ENCODE measurements around the gene PLA2G4E.

PLA2G4E gene

DNA sequence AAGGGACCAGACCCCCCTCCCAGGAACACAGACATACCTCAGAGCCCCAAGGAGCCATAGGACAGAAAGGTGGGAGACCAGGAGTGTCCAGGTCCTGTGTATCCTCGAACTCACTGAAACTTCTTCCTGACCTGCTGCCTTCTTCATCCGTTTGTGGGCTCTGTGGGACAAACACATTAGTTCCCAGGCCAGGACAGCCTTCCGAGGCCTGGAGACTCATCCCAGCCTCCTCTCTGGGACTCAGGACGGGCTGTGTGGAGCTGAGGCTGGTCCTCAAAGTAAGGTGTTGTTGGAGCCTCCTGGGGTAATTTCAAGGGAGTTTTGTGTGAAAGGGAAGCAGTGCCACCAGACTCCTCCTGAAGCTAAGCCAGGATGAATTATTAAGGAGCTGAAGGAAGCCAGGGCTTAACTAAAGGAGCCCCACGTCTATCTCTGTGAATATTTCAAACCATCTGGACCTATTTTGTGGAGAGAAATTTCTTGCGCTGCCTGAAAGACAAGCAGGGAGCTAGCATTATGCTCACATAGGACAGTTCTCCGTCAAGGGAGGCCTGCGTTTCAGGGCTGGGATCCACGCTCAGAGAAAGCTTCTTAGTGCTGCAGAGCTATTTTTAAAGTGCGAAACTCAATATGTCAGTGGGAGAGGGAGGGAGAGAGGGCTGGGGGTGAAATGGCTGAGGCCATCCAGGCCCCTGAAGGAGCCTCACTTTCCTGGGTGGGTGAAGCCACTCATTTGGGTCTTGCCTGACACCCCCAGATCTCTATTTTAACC lies 29.8 kb upstream of the PLA2G4E start:
- no peak for DNase-seq (ENCODE audit: low spot score)

DNA sequence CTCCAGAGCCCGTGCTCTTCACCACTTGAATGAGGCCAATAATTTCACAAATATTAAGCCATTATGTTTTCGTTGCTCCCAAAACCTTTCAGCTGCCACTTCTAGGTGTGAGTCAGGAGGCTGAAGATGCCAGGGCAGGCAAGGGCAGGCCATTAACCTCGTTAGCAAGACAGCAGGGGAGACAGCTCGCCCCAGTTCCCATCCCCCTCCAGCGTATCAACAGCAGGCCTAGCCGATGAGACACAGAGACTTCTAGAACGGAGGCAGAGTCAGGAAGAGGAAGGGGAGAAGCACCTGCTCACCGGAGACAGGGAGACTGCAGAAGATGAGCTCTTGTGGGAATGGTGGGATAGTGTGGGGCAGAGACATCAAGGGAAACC lies 28.0 kb upstream of the PLA2G4E start:
- DNase-seq (ENCODE audit: low spot score) = no peak

DNA sequence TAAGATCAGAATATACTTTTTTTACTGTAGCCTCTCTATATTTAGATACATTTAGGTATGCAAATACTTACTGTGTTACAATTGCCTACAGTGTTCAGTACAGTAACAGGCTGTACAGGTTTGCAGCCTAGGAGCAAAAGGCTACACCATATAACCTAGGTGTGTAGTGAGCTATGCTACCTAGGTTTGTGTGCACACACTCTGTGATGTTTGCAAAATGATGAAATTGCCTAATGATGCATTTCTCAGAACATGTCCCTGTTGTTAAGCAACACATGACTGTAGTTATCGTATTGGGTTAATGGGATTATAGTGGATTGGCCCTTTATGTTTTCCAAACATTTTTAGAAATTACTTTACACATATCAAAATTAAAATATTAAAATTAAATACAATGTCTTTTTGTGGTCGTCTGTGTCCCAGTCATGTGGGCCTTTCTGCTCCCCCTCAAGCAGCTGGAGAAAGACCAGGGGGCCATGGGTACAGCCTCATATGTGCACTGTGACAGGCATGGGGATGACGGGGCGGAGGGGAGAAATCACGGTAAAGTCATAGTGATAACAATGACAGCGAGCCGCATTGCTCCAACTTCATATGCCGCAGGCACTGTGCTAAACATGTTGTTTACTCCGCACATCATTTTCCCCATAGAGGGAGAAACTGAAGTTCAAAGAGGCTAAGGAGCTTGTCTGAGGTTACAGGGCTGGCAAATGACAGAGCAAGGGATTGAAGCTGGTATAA lies 27.4 kb upstream of the PLA2G4E start:
- no peak for DNase-seq (ENCODE audit: low spot score)

DNA sequence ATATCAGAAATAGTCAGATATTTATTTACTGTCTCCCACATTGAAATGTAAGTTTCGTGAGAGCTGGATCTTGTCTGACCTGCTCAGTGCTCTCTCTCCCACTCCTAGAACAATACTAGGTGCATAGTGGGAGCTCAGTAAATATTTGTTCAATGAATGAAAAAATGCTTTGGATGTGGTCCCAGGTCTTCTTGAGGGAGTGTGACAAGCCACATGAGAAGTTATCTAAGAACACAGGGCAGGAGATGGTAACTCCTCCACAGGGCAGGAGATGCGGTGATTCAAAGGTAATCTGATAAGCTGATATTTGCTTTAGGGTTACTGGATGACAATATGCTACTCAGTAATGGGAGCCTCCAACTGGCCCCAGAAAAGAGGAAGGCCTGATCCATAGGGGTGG lies 25.8 kb upstream of the PLA2G4E start:
- no peak for DNase-seq (ENCODE audit: low spot score)

DNA sequence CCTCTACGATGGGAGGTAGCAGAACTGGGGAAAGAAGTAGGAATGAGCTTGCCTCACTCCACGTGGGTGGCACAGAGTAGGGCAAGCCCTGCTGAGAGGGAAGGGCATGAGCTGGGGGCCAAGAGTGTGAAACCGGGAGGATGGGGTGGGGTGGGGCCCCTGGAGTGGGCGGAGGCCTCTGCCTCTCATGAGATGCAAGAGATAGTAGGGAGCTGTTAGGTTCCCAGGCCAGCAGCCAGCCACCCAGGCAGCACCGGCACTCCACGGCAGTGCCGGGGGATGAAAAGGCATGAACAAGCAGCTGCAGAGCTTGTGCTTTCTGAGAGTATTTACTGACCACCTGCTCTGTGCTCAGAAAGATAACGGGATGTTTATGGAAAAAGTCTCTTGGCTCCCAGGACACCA lies 24.4 kb upstream of the PLA2G4E start:
- no peak for DNase-seq (ENCODE audit: low spot score)

DNA sequence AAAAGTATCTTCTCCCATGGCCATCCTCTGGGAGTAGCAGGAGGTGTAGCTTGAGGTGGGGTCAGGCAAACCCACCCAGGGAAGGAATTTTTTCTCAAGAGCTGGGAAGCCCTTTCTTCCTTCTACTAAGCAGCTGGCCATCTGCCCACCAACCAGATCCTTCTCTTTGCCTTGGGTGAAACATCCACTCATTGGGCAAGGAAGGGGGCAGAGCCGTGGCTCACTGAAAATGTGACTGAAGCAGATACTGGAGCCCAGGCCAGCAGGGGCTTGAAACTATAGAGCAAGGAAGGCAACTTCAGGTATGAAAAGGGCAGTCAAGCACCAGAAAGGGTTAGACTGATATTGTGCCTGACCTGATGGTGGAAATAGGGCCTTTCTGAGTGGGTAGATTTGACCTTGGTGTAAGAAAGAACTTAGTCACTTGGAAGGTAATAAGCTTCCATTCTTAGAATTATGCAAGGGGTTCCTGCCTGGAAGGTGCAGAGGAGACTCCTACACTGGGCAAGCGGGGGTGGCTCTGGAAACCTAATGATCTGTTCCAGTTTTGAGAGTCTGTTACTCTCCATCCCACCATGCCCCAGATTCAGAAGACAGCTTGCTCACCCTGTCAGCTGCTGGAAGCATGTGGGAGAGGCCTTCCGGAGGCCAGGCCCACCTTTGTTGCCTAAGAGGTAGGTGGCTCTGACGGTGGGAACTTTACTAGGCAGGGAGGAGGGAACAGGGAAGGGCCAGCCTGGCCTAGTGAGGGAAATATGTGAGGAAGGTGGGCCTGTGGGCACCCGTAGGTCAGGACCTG lies 22.0 kb upstream of the PLA2G4E start:
- no peak for DNase-seq (ENCODE audit: low spot score)

DNA sequence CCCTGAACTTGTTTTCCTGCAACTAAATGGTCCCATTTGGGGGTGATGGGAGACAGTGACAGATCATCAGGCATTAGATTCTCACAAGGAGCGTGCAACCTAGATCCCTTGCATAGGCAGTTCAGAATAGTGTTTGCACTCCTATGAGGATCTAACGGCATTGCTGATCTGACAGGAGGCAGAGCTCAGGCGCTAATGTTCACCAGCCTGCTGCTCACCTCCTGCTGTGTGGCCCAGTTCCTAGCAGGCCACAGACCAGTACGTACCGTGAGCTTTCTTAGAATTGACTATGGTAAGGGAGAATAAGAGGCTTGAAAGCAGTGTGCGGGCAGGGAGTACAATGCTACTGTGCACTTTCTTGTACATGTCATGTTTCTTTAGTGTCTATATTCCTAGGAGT lies 17.6 kb upstream of the PLA2G4E start:
- DNase-seq (ENCODE audit: low spot score) = no peak

DNA sequence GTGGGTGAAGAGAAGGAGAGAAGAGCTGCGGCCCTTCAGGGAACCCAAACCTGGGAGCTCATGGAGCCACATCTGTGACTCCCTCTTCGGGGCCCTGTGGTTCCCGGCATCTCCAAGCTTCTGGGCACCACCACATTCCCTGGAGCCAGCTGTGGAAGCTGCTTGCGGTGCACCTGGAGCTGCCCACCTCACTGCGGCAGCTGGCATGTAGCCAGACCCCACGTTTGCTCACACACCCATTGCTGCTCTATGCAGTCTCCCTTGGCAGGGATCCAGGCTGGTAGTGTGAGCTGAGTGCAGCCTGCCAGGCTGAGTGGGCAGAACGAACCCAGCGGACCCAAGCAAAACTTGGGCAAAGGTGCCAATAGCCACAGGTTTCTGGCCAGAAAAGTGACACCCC lies 16.8 kb upstream of the PLA2G4E start:
- no peak for DNase-seq (ENCODE audit: low spot score)

DNA sequence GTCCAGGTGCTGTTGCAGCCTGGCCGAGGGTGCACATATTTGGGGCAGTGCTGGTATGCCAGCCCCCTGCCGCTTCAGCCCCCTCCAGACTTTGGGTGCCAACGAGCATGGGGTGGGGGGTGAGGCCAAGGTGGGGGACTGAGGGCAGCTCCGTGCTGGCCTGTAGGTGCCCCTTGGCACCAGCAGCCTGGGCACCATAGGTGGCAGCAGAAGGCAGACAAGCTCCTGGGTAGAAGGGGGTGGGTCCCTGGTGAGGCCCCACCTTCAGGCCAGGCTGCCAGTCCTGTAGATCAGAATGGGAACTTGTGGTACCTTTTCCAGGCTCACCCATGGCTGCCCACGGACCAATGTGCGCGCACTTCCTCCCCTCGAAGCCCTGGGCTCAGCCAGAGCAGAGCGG lies 16.1 kb upstream of the PLA2G4E start:
- no peak for DNase-seq (ENCODE audit: low spot score)

DNA sequence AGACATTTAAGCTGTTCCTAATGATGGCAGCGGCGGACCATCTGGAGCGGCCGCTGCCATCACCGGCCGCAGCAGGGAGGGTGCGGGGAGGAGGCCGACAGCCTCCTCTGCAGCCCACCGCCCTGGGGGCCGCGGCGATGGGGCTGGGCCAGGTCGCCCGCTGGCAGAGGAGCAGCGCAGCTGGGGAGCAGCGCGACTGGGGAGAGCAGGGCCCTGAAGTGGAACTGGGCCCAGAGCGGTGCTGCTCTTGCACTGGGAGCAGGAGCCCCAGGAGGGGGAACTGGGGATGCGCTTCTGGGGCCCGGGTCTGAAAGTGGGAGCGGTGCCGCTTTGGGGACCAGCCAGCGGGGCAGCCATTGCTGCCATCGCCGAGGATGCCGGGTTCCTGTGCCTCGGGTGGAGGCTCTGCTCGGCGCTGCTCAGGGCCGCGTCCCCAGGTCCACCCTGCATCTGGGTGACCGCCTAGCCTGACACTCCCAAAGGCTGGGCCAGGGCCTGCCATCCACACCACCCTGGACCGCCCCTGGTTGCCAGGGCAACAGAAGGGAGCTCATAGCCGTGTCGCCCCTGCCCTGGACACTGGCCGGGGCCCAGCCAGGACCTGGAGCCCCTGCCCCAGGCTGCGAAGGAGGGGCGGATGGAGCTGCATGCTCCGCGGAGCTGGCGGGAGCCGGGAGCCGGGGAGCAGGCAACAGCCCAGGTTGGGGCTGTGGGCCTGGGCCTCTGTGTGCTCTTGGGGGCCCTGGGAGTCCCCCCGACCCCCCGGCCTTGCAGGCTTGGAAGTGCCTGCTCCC lies 15.5 kb upstream of the PLA2G4E start:
- DNase-seq (ENCODE audit: low spot score) = no peak

DNA sequence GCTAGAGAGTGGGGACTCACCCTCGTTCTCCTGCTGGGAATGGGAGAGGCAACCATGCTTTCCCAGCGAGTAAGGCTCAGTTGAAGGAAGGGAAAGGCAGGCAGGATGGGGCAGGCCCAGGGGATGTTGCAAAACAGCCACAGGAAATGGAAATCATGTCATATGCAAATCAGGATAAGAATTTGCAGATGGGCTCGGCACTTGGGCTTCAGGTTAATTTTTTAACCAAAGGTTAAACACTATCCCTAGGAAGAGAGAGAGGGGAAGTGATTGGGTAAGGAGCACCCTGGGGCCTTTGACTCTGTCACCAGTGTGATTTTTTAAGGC lies 14.6 kb upstream of the PLA2G4E start:
- no peak for DNase-seq (ENCODE audit: low spot score)

DNA sequence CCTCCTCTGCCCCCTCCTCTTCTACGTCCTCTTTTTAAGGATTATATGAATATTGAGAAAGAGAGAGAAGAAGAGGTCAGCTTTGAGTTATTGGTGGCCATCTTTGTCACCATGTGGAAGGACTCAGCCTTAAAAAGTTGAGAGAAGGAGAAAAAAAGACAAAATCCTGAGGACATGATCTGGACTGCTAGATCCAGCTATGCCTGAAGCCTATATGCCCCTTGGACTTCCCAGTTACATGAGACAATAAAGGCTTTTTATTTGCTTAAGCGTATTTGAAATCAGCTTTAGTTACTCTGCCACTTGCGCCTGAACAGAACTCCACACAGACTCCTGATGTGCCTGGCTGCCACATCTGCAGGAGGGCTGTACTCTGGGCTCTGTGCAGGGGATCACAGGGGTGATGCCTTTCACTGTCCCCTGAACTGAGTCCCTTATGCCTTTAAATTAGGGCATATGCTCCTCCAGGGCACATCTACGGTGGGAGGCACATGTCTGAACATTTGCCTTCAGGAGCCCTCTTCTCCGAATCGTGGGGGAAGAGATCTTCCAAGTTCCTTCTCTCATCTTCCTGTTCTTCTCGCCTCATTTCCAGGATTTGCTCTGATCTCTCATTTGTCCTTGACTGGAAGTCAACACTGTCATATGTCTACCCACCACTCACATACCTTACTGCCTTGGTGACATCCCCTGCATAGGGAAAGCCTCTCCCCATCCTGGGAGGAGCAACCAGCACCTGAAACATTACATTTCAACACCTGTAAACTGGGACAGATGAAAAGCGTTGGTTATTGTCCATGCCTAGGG lies 14.0 kb upstream of the PLA2G4E start:
- DNase-seq (ENCODE audit: low spot score) = no peak

DNA sequence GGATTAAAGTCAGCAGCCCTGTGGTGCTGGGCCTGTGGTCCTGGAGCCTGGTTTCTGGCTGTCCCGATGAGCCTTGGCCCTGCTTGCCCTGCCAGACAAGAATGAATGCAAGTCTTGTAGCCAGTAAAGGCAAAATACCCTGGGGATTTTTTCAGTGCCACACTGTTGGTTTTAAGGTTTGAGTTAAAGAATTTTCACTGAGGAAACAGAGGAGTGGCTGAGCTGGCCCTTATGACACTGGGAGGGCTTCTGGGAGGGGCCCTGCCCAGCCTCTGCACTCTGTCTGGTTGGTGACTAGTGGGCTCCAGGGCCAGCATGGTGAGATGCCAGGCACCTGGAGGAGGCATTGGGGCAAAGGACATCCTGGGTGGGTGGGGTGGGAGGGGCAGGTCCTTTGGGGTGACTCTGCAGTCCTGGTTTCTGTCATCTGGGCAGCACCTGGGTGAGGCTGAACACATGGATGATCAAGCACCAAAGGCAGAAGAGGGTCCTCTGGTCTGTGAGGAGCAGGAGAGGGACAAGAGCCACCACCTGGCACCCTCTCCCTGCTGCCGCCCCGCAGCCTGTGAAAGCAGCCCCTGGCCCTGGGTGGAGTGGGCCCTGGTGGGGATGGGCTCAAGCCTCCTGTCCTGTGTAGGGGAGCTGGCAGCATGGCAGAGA lies 12.5 kb upstream of the PLA2G4E start:
- DNase-seq (ENCODE audit: low spot score) = no peak

DNA sequence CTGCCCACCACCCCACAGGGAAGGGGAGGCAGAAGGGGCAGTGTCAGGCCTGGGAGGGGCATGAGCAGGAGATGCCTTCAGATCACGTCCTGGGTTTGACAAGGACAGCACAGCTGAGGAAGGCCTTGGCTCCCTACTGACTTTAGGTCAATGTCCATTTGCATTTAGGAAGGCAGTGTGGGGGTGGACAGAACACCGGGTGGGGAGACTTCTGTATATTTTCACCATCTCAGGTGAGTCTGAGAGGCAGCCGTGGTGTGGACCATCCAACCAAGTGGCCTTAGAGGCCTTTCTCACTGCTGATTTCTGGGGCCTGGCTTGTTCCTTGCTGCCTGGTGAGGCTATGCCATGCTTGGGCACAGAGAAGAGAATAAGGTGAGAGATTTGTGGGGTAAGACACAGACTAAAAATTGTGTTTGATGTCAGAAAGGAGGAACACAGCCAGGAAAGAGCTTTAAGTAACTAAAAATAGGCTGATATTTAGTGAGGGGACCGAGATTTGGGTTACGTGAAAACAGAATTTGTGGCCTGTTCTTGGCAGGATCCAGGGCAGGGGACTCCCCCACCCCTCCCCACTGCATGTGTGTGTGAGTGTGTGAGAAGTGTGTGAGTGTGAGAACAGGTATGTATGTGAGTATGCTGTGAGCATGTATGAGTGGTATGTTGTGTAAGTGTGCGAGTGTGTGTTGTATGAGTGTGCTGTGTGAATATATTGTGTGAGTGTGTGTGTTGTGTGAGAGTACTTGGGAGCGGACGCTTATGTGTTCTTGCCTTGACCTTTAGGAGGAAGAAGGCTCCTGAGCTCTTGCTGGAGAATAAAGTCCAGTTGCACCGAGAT lies 11.8 kb upstream of the PLA2G4E start:
- no peak for DNase-seq (ENCODE audit: low spot score)

DNA sequence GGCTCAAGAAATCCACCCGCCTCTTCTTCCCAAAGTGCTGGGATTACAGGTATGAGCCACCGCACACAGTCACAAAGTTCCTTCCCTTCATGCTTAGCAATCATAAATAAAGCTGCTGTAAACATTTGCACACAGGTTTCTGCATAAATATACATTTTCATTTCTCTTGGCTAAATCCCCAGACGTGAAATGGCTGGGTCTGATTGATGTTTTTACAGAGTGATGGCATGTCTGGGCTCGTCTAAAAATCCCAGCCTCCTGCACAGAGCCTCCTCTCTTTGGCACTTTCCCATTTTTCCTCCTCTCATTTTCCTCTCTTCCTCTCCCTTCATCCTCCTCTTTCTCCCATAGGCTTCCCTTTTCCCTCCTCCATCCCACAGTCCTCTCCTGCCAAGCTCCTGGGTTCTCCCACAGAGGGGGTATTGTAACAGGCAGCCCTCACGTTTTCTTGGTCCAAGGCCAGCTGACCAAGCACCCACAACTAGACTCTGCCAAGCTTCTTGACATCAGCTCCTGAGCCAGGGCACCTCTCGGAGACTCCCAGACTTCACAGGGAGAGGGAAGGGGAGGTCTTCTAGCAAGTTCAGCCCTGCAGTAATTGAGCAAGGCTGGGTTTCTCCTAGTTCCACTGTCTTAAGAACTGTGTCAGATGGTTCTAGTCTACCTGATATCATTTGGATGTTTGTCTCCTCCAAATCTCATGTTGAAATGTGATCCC lies 10.5 kb upstream of the PLA2G4E start:
- no peak for DNase-seq (ENCODE audit: low spot score)

DNA sequence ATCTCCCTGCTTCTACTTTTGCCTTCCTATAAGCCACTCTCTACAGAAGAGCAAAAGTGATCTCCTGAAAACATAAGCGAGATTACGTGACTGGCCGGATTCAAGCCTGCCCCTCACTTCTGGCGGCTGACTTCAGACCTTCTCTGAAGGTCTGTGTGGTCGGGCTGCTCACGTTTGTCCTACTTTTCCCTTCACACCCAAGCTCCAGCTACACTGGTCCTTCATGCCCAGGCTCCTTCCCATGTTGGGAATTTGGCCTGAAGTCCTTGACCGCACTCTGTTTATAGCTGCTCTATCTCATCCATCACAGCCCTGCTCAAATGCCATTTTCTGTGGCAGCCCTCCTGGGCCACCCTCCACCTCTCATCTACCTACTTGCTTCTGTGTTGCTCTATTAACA lies 6.7 kb upstream of the PLA2G4E start:
- no peak for DNase-seq (ENCODE audit: low spot score)

DNA sequence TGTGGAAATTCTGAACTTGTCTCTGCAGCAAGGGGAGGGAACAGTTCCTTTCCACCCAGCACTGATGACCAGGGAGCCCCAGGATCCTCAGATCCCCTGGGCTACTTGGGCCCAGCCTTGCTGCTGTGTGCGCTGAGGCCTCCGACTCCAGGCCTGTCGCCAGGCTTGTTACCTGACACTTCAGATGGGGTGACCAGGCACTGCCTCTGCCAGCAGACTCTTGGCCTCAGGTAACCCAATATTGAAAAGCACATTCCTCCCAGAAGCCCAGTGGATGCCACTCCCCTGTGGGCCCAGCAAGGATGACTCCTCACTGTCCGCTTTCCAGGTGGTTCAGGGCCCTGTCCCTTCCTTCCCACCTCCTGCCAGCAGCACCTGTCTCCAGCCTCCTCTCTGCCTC lies 3.5 kb upstream of the PLA2G4E start:
- DNase-seq (ENCODE audit: low spot score) = no peak

DNA sequence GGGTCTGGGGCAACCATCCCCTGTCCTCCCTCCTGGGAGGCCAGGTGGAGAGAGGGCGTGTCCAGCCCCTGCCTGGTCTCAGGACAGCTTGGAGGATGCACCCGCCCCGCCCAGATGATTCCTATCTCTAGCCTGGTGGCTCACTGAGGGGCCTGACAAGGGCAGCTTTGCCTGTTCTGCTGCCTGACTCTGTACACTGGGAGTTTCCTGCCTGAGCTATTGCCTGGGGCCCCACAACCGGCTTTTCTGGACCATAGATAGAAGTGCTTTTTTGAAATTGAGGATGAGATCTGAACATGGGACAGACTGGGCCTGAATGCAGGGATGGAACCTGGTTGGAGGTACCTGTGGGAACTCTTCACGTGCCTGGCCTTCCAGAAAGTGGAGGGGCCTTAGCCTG lies 751 bp upstream of the PLA2G4E start:
- no peak for DNase-seq (ENCODE audit: low spot score)

Data from CD4-positive, alpha-beta T cell treated with Interleukin-15 for 4 hours (primary cell).